Mesenchymal stem cell (in vitro differentiated cells and primary cell): ENCODE results near the gene PAPPA.
A peak's percentile ranks its signal among the peaks of the same experiment; 100 is the strongest.

Experiments used
- DNase-seq: peaks from one replicate; pipeline ENCODE4 v3.0.0-alpha.2; 2013
- H2AFZ ChIP-seq: one replicate; pipeline ENCODE4 v1.6.1; 2013; ENCODE audit warnings: low read depth, mild to moderate bottlenecking, control low read depth, inconsistent platforms, low read length, moderate library complexity
- H2AK5ac ChIP-seq: 2 replicates; pipeline ENCODE4 v1.6.1; 2013; ENCODE audit warnings: low read length, moderate library complexity, mild to moderate bottlenecking, inconsistent platforms; ENCODE audit not compliant: severe bottlenecking
- H2BK120ac ChIP-seq: one replicate; pipeline ENCODE4 v1.6.1; 2013; ENCODE audit warnings: low read depth, mild to moderate bottlenecking, inconsistent platforms, low read length, moderate library complexity
- H2BK12ac ChIP-seq, 2 experiments: one replicate each; pipeline ENCODE4 v1.6.1; 2013; ENCODE audit warnings: inconsistent platforms in 2 of 2, low read length in 2 of 2, mild to moderate bottlenecking in 2 of 2, moderate library complexity in 2 of 2, control low read depth in 1 of 2
- H2BK15ac ChIP-seq: one replicate; pipeline ENCODE4 v1.6.1; 2013; ENCODE audit warnings: mild to moderate bottlenecking, low read depth, inconsistent platforms; ENCODE audit not compliant: poor library complexity, severe bottlenecking
- H2BK5ac ChIP-seq: 2 replicates; pipeline ENCODE4 v1.6.1; 2013; ENCODE audit warnings: low read depth, mild to moderate bottlenecking, low read length, control low read depth, inconsistent platforms; ENCODE audit not compliant: poor library complexity, severe bottlenecking
- H3K14ac ChIP-seq, 2 experiments: one replicate each; pipeline ENCODE4 v1.6.1; 2013; ENCODE audit warnings: inconsistent platforms in 2 of 2, low read length in 2 of 2, control low read depth in 1 of 2, mild to moderate bottlenecking in 1 of 2, moderate library complexity in 1 of 2
- H3K18ac ChIP-seq, 2 experiments: one replicate each; pipeline ENCODE4 v1.6.1; 2013; ENCODE audit warnings: inconsistent platforms in 2 of 2, low read length in 2 of 2, control low read depth in 1 of 2, low read depth in 1 of 2, mild to moderate bottlenecking in 1 of 2
- H3K23ac ChIP-seq, 2 experiments: one replicate each; pipeline ENCODE4 v1.6.1; 2013; ENCODE audit warnings: inconsistent platforms in 2 of 2, low read length in 2 of 2, mild to moderate bottlenecking in 2 of 2, moderate library complexity in 2 of 2, control low read depth in 1 of 2
- H3K27ac ChIP-seq: 2 replicates; pipeline ENCODE4 v1.5.1; 2013; ENCODE audit warnings: mild to moderate bottlenecking, moderate library complexity, low read length, control low read depth, inconsistent platforms; ENCODE audit not compliant: poor library complexity, severe bottlenecking
- H3K27me3 ChIP-seq, 2 experiments: 2 replicates each; pipeline versions ENCODE4 v1.6.1 to v1.7.0; 2013; ENCODE audit warnings: low read length in 2 of 2, mild to moderate bottlenecking in 2 of 2, moderate library complexity in 2 of 2, control low read depth in 1 of 2, inconsistent platforms in 1 of 2; ENCODE audit not compliant: control insufficient read depth in 1 of 2, insufficient read depth in 1 of 2
- H3K36me3 ChIP-seq, 2 experiments: 2 replicates each; pipeline versions ENCODE4 v1.6.1 to v1.7.0; 2013; ENCODE audit warnings: low read length in 2 of 2, control low read depth in 1 of 2, inconsistent platforms in 1 of 2, low read depth in 1 of 2, mild to moderate bottlenecking in 1 of 2; ENCODE audit not compliant: insufficient read depth in 2 of 2, control insufficient read depth in 1 of 2
- H3K4ac ChIP-seq, 2 experiments: one replicate each; pipeline ENCODE4 v1.6.1; 2013; ENCODE audit warnings: inconsistent platforms in 2 of 2, low read length in 2 of 2, mild to moderate bottlenecking in 2 of 2, moderate library complexity in 2 of 2, control low read depth in 1 of 2, low read depth in 1 of 2
- H3K4me1 ChIP-seq: 2 replicates; pipeline ENCODE4 v1.6.1; 2013; ENCODE audit warnings: low read depth, low read length, control low read depth; ENCODE audit not compliant: control insufficient read depth, insufficient read depth
- H3K4me2 ChIP-seq: 2 replicates; pipeline ENCODE4 v1.6.1; 2013; ENCODE audit warnings: low read length, mild to moderate bottlenecking, inconsistent platforms; ENCODE audit not compliant: poor library complexity, severe bottlenecking
- H3K4me3 ChIP-seq, 2 experiments: 2 replicates each; pipeline versions ENCODE4 v1.5.1 to v1.7.0; 2013; ENCODE audit warnings: low read length in 2 of 2, mild to moderate bottlenecking in 2 of 2, control low read depth in 1 of 2, low read depth in 1 of 2; ENCODE audit not compliant: insufficient read depth in 1 of 2
- H3K79me1 ChIP-seq: replicated peaks from 2 replicates; pipeline ENCODE4 v1.6.1; 2013; ENCODE audit warnings: mild to moderate bottlenecking, control low read depth, low read length, inconsistent platforms; ENCODE audit not compliant: poor library complexity, severe bottlenecking
- H3K9ac ChIP-seq: 2 replicates; pipeline ENCODE4 v1.7.0; 2013; ENCODE audit warnings: mild to moderate bottlenecking, low read length, moderate library complexity
- H3K9me3 ChIP-seq: 2 replicates; pipeline ENCODE4 v1.7.0; 2013; ENCODE audit warnings: mild to moderate bottlenecking, low read length; ENCODE audit not compliant: control insufficient read depth
- H4K8ac ChIP-seq: one replicate; pipeline ENCODE4 v1.6.1; 2013; ENCODE audit warnings: inconsistent platforms, mild to moderate bottlenecking, low read length, moderate library complexity
- H4K91ac ChIP-seq: one replicate; pipeline ENCODE4 v1.6.1; 2013; ENCODE audit warnings: mild to moderate bottlenecking, low read length, inconsistent platforms
- WGBS: methylation state at CpG from one replicate; pipeline ENCODE4 v1.1.7; 2013; ENCODE audit warnings: mixed read lengths; 5-methylcytosine and 5-hydroxymethylcytosine counted together

PAPPA gene

GRCh38 chr9:116405321-116405720 is 251.7 kb downstream of the PAPPA start:
- Histone ChIP-seq H3K9me3 (no peaks in the 10 kb centered on the region), H3K4me2 (no peak overlapping the region), H3K27ac (peak overlapping the region; percentile 38), H2BK5ac (no peak overlapping the region), H3K9ac (no peak overlapping the region), H3K36me3 (peaks cover 0 to 9% of the 10 kb centered on the region in 2 experiments), H2AK5ac (no peak overlapping the region), H3K27me3 (no peaks in the 10 kb centered on the region), H3K23ac (no peak overlapping the region), H4K91ac (no peak overlapping the region), H3K14ac (no peak overlapping the region), H3K4me1 (peaks cover 1% of the 10 kb centered on the region), H2BK15ac (no peak overlapping the region), H2BK120ac (no peak overlapping the region), H2BK12ac (no peak overlapping the region), H3K79me1 (no peaks in the 10 kb centered on the region), H3K4me3 (no peak overlapping the region), H4K8ac (no peak overlapping the region), H3K18ac (no peak overlapping the region), H3K4ac (no peak overlapping the region), H2AFZ (no peak overlapping the region)
- DNase-seq = no peak
- 100% methylated on average over 1 of the region's 1 CpG for WGBS

GRCh38 chr9:116406469-116406868 is 252.9 kb downstream of the PAPPA start:
- no peak overlapping the region for H2AFZ ChIP-seq
- no peak overlapping the region for H4K91ac ChIP-seq
- no peak overlapping the region for H2BK5ac ChIP-seq
- H3K4me1 ChIP-seq = peaks cover 3% of the 10 kb centered on the region
- no peak overlapping the region for H2BK120ac ChIP-seq
- H3K27me3 ChIP-seq = no peaks in the 10 kb centered on the region
- no peaks in the 10 kb centered on the region for H3K9me3 ChIP-seq
- no peak overlapping the region for H2BK12ac ChIP-seq
- H3K4ac ChIP-seq = no peak overlapping the region
- no peak overlapping the region for H2BK15ac ChIP-seq
- no peak overlapping the region for H4K8ac ChIP-seq
- no peaks in the 10 kb centered on the region for H3K79me1 ChIP-seq
- H3K14ac ChIP-seq = no peak overlapping the region
- H3K4me2 ChIP-seq = no peak overlapping the region
- no peaks in the 10 kb centered on the region for H3K36me3 ChIP-seq
- 100% methylated on average over 1 of the region's 2 CpGs for WGBS
- H2AK5ac ChIP-seq = peak overlapping the region; percentile 29
- no peak overlapping the region for H3K27ac ChIP-seq
- H3K4me3 ChIP-seq = no peak overlapping the region
- H3K9ac ChIP-seq = no peak overlapping the region
- H3K18ac ChIP-seq = no peak overlapping the region
- no peak for DNase-seq
- H3K23ac ChIP-seq = no peak overlapping the region

GRCh38 chr9:116409129-116409528 is 255.5 kb downstream of the PAPPA start:
- Histone ChIP-seq H3K36me3 (no peaks in the 10 kb centered on the region), H3K4me1 (peaks cover 4% of the 10 kb centered on the region), H2AK5ac (no peak overlapping the region), H3K27ac (no peak overlapping the region), H2BK15ac (no peak overlapping the region), H3K23ac (no peak overlapping the region), H3K4me3 (no peak overlapping the region), H4K8ac (no peak overlapping the region), H2AFZ (no peak overlapping the region), H2BK120ac (no peak overlapping the region), H3K79me1 (no peaks in the 10 kb centered on the region), H3K9ac (no peak overlapping the region), H4K91ac (no peak overlapping the region), H3K14ac (no peak overlapping the region), H2BK12ac (no peak overlapping the region), H2BK5ac (no peak overlapping the region), H3K27me3 (no peaks in the 10 kb centered on the region), H3K9me3 (no peaks in the 10 kb centered on the region), H3K4me2 (no peak overlapping the region), H3K4ac (no peak overlapping the region), H3K18ac (no peak overlapping the region)
- DNase-seq = no peak
- 70% methylated on average over 2 of the region's 2 CpGs for WGBS

- H3K14ac ChIP-seq = no peak overlapping the region
- H3K27me3 ChIP-seq = no peaks in the 10 kb centered on the region
- no peak overlapping the region for H2BK15ac ChIP-seq
- H3K79me1 ChIP-seq = no peaks in the 10 kb centered on the region
- H3K4me1 ChIP-seq = peaks cover 4% of the 10 kb centered on the region
- H3K23ac ChIP-seq = no peak overlapping the region
- H4K8ac ChIP-seq = no peak overlapping the region
- 70% methylated on average over 5 of the region's 6 CpGs for WGBS
- H2AK5ac ChIP-seq = no peak overlapping the region
- H2BK12ac ChIP-seq = no peak overlapping the region
- no peak overlapping the region for H3K4me3 ChIP-seq
- no peak overlapping the region for H3K27ac ChIP-seq
- H3K9me3 ChIP-seq = no peaks in the 10 kb centered on the region
- H2BK5ac ChIP-seq = no peak overlapping the region
- DNase-seq = no peak
- H3K36me3 ChIP-seq = peaks cover 0 to under 1% of the 10 kb centered on the region in 2 experiments
- H3K4me2 ChIP-seq = no peak overlapping the region
- no peak overlapping the region for H3K18ac ChIP-seq
- no peak overlapping the region for H2BK120ac ChIP-seq
- no peak overlapping the region for H4K91ac ChIP-seq
- no peak overlapping the region for H3K4ac ChIP-seq
- no peak overlapping the region for H2AFZ ChIP-seq
- H3K9ac ChIP-seq = no peak overlapping the region
Observed at GRCh38 chr9:116409638-116410037, 256.0 kb downstream of the PAPPA start.
